RWPE2 (cell line): ENCODE measurements around the gene DNAJB5.

Source experiments
- ATAC-seq: fragments of 200-7000 bp; cut with Tn5 transposase; 3 replicates; pipeline ENCODE4 v1.9.1; 2021; ENCODE audit warnings: low read depth
- DNase-seq: peaks from one replicate; pipeline ENCODE4 v3.0.0-alpha.2; 2020; ENCODE audit warnings: low spot score
- H3K27ac ChIP-seq: fragments of 450-650 bp; 2 replicates; pipeline ENCODE4 v1.5.1; 2017; ENCODE audit warnings: mild to moderate bottlenecking; ENCODE audit not compliant: poor library complexity, severe bottlenecking
- H3K27me3 ChIP-seq: fragments of 250-450 bp; sonication (Bioruptor Pico); 2 replicates; pipeline ENCODE4 v1.5.1; 2021; ENCODE audit warnings: mild to moderate bottlenecking, moderate library complexity; ENCODE audit not compliant: insufficient read depth, poor library complexity, severe bottlenecking
- H3K36me3 ChIP-seq: fragments of 250-450 bp; sonication (Bioruptor Pico); 2 replicates; pipeline ENCODE4 v1.5.1; 2020; ENCODE audit warnings: low read depth, mild to moderate bottlenecking, moderate library complexity
- H3K4me1 ChIP-seq: fragments of 250-450 bp; sonication (Bioruptor Pico); 2 replicates; pipeline ENCODE4 v1.5.1; 2021; ENCODE audit warnings: mild to moderate bottlenecking, moderate library complexity; ENCODE audit not compliant: insufficient read depth, poor library complexity, severe bottlenecking
- H3K4me3 ChIP-seq: fragments of 250-450 bp; sonication (Bioruptor Pico); 2 replicates; pipeline ENCODE4 v1.5.1; 2021; ENCODE audit warnings: mild to moderate bottlenecking, moderate library complexity; ENCODE audit not compliant: severe bottlenecking
- H3K9me3 ChIP-seq: fragments of 250-450 bp; sonication (Bioruptor Pico); 2 replicates; pipeline ENCODE4 v1.5.1; 2021; ENCODE audit warnings: mild to moderate bottlenecking, moderate library complexity; ENCODE audit not compliant: severe bottlenecking
- TF ChIP-seq, protein P1 (sequence below): fragments of 450-650 bp; IDR thresholded peaks from one replicate; pipeline ENCODE4 v1.5.1; 2017; ENCODE audit warnings: mild to moderate bottlenecking, moderate library complexity; ENCODE audit not compliant: poor library complexity, severe bottlenecking

Gene DNAJB5

DNA sequence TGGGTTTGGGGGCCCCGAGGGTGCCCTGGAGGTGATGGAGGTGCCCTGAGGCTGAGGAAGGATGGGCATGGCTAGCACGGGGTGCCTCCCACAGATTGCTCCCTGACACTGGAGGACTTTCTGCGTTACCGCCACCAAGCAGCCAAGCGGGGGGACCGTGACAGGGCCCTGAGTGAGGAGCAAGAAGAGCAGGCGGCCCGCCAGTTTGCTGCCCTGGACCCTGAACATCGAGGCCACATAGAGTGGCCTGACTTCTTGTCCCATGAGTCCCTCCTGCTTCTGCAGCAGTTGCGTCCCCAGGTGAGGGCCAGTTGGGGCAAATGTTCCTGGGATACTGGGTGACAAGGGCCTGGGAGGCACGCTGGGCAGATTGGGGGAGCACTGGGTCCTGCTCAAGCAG is 13.1 kb upstream of the DNAJB5 start:
- no peaks in the 10 kb centered on the region for H3K36me3 ChIP-seq
- no peak overlapping the region for H3K4me3 ChIP-seq
- no peak overlapping the region for H3K27ac ChIP-seq
- no peaks in the 10 kb centered on the region for H3K27me3 ChIP-seq
- ATAC-seq: no peak
- DNase-seq: peak; percentile 51
- no peaks in the 10 kb centered on the region for H3K9me3 ChIP-seq
- TF ChIP-seq, protein P1, sequence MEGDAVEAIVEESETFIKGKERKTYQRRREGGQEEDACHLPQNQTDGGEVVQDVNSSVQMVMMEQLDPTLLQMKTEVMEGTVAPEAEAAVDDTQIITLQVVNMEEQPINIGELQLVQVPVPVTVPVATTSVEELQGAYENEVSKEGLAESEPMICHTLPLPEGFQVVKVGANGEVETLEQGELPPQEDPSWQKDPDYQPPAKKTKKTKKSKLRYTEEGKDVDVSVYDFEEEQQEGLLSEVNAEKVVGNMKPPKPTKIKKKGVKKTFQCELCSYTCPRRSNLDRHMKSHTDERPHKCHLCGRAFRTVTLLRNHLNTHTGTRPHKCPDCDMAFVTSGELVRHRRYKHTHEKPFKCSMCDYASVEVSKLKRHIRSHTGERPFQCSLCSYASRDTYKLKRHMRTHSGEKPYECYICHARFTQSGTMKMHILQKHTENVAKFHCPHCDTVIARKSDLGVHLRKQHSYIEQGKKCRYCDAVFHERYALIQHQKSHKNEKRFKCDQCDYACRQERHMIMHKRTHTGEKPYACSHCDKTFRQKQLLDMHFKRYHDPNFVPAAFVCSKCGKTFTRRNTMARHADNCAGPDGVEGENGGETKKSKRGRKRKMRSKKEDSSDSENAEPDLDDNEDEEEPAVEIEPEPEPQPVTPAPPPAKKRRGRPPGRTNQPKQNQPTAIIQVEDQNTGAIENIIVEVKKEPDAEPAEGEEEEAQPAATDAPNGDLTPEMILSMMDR: no peak
- H3K4me1 ChIP-seq: no peaks in the 10 kb centered on the region

DNA sequence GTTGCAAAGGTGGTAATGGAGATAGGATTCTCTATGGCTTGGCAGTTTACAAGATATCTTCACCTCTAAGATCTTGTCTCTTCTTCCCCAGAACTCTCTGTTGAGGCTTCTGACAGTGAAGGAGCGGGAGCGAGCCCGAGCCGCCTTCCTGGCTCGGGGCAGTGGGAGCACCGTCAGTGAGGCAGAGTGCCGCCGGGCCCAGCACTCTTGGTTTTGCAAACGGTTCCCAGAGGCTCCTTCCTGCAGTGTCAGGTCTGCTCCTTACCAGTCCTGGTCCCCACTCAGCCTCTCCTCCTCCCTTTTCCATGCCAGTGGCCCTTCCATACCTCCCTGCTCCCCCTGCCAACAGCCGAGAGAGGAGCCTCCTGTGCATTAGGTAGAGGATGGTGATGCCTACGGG is 12.6 kb upstream of the DNAJB5 start:
- H3K9me3 ChIP-seq: no peaks in the 10 kb centered on the region
- DNase-seq: peak; percentile 26
- H3K4me1 ChIP-seq: no peaks in the 10 kb centered on the region
- no peak overlapping the region for H3K27ac ChIP-seq
- no peaks in the 10 kb centered on the region for H3K36me3 ChIP-seq
- no peak for ATAC-seq
- no peak overlapping the region for H3K4me3 ChIP-seq
- no peaks in the 10 kb centered on the region for H3K27me3 ChIP-seq
- TF ChIP-seq, protein P1: no peak

DNA sequence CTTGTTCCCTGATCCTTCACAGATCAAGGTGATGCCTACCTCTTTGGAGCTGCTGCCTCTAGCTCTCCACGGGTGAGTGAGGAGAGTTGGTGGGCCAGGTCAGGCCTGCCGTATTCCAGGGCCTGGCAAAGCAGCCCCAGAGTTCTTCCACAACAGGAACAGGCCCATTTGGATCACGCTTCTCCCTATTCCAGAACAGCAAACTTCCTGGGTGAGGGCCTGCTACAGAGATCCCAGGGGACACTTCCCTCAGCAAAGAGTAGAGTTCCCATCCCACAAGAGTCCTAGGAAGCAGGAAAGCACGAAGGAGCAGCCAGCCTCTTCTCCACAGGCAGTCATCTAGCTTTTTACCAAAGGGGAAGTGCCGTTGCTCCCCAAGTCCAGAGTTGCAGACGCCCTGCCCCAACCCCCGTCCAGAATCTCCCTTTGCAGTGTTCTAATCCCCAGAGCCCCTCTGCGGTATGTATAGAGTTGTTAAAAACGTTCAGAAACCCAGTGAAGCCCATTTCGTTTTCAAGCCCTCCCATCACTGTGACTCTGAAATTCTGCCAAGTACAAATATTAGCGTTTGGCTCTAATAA is 9.3 kb upstream of the DNAJB5 start:
- H3K36me3 ChIP-seq: no peaks in the 10 kb centered on the region
- H3K4me3 ChIP-seq: no peak overlapping the region
- no peak for ATAC-seq
- no peak overlapping the region for H3K27ac ChIP-seq
- H3K9me3 ChIP-seq: no peaks in the 10 kb centered on the region
- no peaks in the 10 kb centered on the region for H3K27me3 ChIP-seq
- no peak for DNase-seq
- no peaks in the 10 kb centered on the region for H3K4me1 ChIP-seq
- TF ChIP-seq, protein P1: no peak

DNA sequence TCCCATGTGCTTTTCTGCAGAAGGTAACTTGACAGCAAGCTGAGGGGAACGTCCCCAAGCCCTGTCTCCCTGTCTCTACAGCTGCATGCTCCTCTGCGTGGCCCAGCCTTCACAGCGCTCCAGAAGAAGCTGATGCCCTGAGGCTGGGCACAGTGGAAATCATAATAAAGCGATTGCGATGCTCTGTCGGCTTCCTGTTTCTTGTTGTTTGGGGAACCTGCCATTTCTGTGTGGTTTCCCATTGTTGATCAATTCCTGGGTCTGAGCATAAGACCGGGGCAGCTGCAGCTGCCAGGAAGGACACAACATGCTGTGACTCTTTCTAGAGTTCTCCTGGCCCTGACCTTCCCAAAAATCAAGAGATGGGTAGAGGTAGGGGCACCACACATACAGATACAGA is 7.2 kb upstream of the DNAJB5 start:
- ATAC-seq: no peak
- DNase-seq: no peak
- Histone ChIP-seq H3K36me3 (no peaks in the 10 kb centered on the region), H3K4me3 (no peak overlapping the region), H3K27ac (no peak overlapping the region), H3K4me1 (peaks cover 5% of the 10 kb centered on the region), H3K27me3 (no peaks in the 10 kb centered on the region), H3K9me3 (no peaks in the 10 kb centered on the region)
- TF ChIP-seq, protein P1: no peak

DNA sequence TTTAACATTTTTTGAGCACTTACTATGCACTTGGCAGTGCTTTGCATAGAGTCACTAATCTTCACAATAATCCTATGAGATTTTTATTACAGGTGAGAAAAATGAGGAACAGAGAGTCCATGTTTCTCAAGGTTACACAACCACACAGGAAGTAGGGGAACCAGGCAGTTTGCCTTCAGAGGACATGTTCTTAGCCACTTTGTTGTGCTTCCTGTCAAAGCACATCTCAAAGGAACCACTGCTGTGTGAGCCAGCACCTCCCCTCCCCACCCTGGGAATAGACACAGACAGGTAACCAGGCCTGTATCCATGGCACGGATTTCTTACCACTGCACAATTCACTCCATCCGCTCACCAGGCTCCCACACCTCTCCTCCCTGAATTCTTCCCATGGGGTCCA is 6.3 kb upstream of the DNAJB5 start:
- H3K36me3 ChIP-seq: no peaks in the 10 kb centered on the region
- no peak overlapping the region for H3K4me3 ChIP-seq
- peaks cover 7% of the 10 kb centered on the region for H3K4me1 ChIP-seq
- H3K9me3 ChIP-seq: no peaks in the 10 kb centered on the region
- TF ChIP-seq, protein P1: no peak
- no peaks in the 10 kb centered on the region for H3K27me3 ChIP-seq
- DNase-seq (no peak), ATAC-seq (no peak)
- H3K27ac ChIP-seq: no peak overlapping the region
